ENCODE results near the gene METTL22.

Gene METTL22, protein sequence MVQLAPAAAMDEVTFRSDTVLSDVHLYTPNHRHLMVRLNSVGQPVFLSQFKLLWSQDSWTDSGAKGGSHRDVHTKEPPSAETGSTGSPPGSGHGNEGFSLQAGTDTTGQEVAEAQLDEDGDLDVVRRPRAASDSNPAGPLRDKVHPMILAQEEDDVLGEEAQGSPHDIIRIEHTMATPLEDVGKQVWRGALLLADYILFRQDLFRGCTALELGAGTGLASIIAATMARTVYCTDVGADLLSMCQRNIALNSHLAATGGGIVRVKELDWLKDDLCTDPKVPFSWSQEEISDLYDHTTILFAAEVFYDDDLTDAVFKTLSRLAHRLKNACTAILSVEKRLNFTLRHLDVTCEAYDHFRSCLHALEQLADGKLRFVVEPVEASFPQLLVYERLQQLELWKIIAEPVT

DNA sequence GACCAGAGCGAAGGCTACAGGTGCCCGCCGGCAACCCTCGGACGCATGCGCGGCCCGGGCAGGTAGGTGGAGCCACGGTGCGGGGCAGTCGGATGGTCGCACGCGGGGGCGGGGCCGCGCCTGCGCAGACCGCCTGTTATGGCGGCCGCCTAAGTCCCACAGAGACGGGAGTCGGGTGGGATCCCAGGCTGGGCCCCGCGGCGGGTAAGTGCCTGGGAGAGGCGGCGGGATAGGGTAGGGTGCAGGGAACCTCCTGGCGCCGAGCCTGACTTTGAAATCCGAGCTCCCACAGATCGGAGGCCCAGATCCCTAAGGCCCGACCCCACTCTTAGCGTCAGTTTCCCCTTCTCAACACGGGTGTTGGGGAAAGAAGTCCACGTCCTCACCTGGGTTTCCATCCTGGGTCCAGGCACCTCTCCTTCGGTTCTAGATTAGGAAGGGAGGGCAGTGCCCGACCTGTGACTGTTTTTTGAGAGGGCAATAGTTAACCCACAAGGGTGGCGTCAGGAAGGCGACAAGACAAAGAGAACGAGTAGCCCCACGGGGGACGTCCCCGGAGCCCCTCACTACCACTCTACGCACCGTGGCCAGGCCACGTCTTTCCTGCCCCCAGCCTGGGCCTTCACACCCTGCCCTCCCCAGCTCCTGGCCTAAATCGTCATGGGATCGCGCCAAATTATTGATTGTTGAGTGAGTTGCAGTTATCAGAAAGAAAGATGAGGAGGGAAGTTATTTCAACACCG, at the start of gene METTL22:
Gene METTL22 (plus strand): TSS at position 127 of the 743 bp plus-strand sequence. CDS start 3,968 bp downstream, outside the sequence.
- peak; percentile 90 to 97 for DNase-seq (ENCODE audit: low read depth in 2 of 2)

DNA sequence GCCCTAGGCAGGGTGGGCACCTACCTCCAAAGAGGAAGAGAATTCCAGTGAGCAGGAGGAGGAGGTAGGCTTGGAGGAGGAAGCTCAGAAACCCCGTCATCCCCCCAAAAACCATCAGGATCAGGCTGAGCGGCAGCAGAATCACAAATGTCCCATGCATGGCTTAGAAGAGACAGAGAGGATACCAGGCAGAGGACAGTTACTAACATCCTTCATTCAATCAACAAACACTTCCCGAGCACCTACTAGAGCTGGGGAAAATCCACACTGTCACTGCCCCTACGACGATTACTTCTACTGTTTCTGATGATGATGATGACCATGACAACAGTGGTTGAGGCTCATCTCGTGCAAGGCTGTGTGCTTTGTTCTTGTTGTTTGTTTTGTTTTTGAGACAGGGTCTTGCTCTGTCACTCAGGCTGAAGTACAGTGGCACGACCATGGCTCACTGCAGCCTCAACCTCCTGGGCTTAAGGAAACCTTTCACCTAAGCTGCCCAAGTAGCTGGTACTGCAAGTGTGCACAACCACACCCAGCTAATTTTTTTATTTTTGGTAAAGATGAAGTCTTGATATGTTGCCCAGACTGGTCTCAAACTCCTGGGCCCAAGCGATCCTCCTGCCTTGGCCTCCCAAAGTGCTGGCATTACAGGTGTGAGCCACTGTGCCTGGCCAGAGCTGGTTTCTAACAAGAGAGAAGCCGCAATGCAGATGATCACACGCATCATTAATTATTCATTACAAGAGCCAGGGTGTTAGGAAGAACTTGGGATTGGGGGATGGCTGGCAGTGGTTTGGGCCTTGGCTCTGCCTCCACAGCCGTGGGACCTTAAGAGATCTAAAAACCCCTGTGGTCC, 49.2 kb upstream of the METTL22 start:
- no peak for DNase-seq (ENCODE audit: low read depth in 2 of 2)

DNA sequence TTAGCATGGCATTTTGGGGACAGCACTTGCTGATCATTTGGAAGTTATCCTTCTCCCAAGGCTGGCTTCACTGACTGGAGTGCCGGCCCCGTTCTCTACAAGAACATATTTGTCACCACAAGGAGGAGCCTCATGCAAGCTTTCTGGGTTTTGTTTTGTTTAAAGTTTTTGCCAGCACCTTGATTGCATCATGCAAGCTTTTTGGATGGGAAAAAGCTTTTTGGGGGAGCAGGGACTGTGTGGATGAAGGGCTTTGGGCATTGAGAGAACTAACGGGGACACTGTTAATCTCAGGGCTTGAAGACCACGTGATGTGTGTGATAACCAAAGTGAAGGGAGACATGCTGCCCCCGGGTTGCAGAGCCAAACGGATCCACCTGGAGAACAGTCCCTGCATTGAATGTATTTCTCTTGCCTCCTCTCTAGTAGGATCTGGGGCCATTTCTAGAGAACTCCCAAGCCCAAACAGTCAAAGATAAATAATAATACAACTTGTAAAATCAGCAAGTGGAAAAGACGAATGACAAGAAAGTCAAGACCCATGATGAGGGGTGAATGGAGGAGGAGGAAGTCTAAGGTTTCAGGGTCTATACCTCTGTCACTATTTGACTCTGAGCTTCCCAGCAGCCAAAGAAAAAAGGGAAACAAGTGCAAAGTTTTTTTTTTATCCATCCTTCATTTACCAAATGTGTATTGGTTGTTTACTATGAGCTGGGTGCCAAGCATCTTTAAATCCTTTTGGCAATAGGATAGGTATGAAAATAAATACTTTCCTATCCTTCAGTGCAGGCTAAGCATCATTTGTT, 48.4 kb upstream of the METTL22 start:
- no peak for DNase-seq (ENCODE audit: low read depth in 2 of 2)

DNA sequence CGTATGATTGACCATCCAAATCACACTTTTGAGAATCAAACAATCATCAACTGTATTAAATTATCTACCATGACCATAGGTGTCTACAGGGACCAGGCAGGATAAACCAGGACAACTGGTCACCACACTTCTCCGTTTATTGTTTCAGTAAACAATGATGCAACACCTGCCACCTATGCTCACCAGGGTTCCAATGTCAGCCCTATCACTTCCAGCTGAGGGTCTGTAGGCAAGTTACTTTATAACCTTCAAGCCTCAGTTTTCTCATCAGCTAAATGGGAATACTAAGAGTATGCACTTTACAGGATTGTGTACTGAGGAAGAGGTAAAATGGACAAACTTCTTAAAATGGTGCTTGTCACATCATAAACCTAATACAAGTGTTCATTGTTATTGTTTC, 46.1 kb upstream of the METTL22 start:
- DNase-seq (ENCODE audit: low read depth in 2 of 2): no peak

DNA sequence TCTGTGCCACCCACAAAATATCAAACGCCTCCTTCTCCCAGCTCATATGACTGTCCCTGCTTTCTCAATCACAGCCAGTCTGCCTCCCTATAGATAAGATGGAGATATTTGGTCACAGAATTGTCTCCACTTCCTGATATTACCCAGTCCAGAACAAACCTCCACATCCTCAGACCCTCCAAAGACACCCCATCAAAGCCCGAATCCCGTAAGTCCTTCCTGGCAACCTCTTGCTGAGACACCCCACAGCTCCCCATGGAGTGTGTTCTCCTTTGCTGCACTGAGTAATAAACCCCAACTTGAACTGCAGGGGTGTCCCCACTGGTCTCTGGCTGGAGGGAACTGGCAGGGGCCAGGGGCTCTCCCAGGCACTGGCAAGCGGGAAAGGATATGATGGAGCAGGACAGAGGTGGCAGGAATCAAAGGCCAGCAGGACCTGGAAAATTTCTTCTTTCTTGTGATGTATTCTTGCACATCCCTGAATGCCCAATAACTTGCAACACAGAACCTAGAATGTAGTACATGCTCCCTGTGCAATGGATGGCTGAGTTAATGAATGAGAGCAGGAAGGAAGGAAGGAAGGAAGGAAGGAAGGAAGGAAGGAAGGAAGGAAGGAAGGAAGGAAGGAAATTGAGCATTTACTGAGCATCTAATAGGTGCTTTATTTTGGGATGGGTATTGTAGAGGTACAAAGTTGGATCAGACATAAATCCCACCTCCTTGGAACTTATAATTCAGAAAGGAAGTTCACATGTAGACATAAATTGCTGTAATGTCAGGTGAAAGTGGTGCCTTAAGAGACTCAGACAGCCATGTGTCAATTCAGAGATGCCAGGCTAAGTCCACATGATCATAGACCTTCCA, 45.1 kb upstream of the METTL22 start:
- no peak for DNase-seq (ENCODE audit: low read depth in 2 of 2)

DNA sequence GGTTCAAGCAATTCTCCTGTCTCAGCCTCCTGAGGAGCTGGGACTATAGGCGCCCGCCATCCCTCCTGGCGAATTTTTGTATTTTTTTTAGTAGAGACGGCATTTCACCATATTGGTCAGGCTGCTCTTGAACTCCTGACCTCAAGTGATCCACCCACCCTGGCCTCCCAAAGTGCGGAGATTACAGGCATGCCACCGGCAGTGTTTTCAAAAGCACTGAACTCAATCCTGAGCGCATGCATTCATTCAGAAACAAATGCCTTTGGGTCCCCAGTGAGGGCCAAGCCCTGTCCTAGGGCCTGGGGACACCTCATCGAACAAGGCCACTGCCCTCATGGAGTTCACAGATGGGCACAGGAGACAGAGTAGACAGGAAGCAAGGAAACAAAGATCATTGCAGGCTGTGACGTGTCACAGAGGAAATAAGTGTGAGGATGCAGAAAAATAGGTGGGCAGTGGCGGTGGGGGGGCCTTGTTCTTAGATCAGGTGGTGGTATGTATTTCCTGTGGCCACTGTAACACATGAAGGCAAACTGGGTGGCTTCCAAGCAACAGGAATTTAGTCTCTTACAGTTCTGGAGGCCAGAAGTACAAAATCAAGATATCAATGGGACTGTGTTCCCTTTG, 43.7 kb upstream of the METTL22 start:
- DNase-seq (ENCODE audit: low read depth in 2 of 2): no peak

DNA sequence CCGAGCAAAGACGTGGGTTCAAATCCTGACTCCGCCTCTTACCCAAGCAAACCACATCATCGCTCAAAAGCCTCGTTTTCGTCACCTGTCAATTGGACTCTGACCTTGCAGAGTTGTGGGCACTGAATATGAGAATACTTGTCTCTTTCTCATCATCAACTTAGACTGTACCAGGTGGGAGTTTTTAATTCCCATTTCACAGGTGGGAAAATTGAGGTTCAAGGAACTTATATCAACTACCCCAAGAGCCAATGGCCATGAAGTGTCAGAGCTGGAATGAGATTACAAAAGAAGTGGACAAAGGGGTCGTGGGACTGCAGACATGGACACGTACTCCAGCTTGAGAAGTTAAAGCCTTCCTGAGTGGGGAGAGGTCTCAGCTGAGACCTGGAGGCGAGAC, 41.9 kb upstream of the METTL22 start:
- no peak for DNase-seq (ENCODE audit: low read depth in 2 of 2)

DNA sequence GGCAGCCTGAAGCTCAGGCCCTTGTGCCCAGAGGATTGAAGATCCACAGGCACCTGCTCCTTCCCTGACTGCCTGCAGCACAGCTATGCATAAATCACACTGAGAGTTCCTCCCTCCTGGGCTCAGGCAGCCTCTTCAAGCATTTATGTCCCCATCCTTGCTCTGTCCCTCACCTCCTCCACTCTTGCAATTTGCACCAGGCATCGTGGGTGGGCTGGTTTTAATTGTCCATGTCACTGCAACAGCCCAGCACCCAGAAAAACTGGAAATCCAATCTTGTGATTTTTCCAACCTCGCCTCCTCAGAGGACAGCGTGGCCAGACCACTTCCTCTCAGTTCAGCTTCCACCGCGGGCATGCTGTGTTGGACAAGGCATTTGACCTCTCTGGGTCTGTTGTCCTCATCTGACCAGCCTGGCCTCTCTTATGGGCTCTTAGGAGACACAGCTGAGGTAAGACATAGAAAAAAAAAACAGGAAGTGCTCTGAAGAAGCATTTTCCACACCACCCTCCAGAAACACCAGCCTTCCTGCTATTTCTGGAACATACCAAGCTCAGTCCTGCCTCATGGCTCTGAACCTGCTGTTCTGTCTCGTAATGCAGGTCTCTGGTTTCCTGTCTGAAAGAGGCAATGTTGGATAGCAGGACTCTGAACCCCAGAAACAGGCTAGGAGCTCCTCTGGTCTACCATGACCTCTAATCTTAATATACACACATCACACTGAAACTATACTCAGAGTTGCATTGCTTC, 39.5 kb upstream of the METTL22 start:
- no peak for DNase-seq (ENCODE audit: low read depth in 2 of 2)

DNA sequence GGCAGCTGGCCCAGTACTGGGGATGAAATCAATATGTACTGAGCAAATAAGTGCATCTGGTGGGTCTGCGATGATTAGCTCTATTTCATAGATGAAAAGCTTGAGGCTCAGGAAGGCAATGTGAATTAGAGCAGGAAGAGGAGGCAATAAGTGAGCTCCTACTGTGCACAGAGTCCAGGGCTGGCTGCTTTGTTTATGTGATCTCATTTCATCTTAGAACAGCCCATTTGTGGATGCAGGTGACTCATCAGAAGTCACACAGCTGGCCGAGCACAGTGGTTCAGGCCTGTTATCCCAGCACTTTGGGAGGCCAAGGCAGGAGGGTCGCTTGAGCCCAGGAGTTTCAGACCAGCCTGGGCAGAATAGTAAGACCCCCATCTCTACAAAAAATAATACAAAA, 38.3 kb upstream of the METTL22 start:
- no peak for DNase-seq (ENCODE audit: low read depth in 2 of 2)

DNA sequence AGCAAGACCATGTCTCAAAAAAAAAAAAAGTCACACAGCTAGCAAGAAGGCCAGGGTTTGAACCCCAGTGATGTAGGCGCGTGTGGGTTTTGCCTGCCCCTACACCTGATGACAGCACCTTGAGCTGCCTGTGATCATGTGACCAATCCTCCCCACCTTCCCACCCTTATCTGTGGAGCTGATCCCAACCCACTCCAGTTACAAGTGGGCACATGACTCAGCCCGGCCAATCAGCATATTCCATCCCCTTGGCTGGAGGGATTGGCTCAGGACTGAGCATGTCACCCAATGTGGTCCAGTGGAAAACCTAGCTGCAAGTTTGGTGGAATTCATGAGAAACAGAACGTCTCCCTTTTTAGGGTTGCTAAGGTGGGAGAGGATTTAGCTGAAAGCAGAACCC, 37.8 kb upstream of the METTL22 start:
- DNase-seq (ENCODE audit: low read depth in 2 of 2): no peak

DNA sequence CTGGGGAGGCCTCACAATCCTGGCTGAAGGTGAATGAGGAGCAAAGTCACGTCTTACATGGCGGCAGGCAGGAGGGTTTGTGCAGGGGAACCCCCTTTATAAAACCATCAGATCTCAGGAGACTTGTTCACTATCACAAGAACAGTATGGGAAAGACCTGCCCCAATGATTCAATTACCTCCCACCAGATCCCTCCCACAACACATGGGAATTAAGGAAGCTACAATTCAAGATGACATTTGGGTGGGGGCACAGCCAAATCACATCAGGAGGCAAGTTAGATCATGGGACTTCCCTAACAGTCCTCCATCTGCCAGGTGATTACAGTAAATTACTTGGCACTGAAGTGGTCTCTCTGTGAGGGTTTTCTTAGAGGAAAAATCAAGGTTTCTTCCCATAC, 36.5 kb upstream of the METTL22 start:
- DNase-seq (ENCODE audit: low read depth in 2 of 2): no peak

DNA sequence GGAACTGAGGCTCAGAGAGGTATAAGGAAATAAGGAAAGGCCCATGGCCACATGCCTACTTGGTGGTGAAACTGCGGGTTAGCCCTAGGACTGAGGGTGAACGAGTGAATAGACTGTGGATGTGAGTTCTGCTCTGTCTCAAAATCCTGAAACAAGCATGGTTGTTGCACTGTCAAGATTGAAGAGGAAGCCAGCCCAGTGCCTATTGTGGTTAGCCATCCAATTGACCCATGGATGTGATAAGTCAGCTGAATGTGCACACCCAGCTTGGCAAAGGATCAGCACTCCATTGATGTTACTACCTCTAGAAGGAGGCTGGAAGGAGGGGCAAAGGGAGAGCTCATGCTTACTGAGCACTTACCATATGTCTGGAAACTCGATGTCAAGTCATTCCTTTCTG, 35.6 kb upstream of the METTL22 start:
- no peak for DNase-seq (ENCODE audit: low read depth in 2 of 2)

DNA sequence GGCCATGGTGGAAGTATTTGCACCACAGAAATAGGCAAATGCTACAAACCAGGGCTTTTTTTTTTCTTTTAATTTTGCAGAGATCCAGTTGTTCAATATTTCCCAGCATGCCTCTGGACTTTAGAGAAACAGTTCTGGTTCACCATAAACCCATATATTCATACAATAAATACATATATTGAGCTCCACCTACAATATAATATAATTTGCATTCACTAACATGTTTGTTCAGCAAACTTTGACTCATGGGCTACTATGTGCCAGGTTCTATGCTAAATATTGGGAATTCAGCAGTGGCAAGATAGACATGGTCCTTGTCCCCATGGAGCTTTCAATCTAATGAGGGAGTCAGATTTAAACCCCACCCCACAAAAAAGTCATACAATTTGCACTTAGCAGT, 34.4 kb upstream of the METTL22 start:
- no peak for DNase-seq (ENCODE audit: low read depth in 2 of 2)

DNA sequence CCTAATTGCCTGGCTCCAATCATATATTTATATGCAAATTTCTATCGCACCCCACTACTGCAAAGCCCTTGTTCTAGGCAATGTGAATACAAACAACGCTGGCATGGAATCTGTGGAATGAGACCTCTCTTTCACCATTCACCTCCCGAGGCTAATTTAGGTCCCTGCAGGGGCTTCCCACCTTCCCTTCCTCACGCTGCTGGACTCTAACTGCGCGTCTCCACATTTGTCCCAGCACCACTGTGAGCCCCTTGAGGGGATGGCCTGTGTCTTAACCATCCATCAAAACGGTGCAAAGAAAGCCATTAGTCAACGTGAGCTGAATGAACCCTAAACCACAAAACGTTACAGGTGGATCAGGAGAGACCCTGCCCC, 32.8 kb upstream of the METTL22 start:
- no peak for DNase-seq (ENCODE audit: low read depth in 2 of 2)

DNA sequence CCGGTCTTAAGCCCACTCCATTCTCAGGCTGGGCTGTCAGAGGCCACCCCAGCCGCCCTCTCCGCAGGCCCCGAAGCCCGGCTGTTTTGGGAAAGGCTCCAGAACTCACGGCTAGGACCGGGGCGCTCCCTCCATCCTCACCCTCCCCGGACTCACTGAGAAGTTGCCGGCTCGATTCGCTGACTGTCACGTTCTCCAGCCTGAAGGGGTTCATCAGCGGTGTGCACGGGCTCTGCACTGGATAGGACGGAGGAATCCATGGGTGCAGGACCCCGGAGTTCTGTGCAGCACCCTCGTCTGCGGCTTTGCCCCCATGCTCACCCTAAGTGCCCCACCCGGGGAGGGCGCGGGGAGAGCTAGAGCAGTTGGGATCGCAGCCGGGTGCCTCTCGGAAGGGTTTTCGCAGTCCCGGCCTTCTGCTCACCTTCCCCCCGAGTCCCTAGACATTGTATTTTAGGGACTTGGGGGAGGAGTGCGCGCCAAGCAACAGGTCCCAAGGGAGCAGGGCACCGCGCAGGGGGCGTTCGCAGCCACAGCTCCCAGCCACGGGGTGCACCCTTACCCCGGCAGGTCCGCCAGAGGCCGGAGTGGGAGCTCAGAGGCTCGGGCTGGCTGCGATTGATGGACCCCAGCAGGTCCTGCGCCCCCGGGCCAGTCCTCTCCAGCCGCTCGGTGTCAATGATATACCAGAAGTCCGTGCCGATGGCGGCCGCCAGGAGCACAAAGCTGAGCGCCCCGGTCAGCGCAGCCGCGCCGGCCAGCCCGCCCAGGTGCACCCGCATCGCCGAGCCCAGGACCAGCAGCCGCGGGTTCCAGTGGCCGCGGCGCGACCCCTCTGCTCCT, 32.2 kb upstream of the METTL22 start:
- DNase-seq (ENCODE audit: low read depth in 2 of 2): no peak

DNA sequence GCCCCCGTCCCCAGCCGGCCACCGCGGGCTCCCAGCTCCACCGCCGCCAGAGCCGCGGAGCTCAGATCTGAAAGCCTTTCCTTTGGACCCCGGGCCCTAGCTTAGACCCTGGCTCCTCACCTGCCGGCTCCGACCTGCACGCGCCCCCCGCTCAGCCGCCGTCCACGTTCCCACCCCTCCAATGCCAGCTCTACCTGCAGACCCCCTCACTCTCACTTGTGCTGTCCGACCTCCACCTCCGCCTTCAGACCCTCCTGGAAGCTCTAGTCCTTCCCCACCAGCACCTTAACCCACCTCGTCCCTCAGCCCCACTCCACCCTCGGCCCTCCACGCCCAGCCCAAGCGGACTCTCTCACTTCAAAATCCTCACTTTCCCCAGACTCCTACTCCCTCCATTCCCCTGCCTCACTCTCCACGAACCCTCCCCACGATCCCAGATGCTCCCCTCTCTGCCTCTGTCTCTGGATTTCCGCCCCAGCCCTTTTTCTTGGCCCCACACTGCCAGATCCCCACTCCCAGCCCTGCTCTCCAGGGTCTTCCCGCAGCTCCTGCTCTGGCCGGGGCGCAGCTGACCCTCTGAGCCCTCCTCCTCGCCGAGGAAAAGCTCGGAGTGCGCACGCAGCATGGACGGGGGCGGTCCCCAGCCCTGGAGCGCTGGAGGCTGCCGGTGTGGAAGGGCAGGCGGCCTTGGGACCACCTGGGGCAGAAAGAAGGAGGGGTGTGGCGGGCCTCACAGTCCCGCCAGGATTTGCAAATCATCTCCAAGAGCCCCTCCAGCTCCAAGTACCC, 31.4 kb upstream of the METTL22 start, which contains the start of gene TMEM114:
Gene TMEM114 (minus strand): TSS at position 612 of the 789 bp plus-strand sequence. CDS start 673 bp downstream, outside the sequence.
- no peak for DNase-seq (ENCODE audit: low read depth in 2 of 2)

DNA sequence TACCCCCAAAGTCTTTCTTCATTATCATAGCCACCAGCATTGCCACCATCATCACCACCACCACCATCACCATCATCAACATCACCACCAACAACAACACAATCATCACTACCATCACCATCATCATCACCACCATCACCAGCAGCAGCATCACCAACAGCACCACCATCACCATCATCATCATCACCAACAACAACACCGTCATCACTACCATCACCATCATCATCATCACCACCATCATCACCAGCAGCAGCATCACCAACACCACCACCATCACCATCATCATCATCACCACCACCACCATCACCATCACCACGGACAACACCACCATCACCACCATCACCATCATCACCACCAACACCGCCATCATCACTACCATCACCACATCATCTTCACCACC, 30.7 kb upstream of the METTL22 start:
- no peak for DNase-seq (ENCODE audit: low read depth in 2 of 2)
